ENCODE measurements around the gene NDC80.
"Not testable (repeated sequence)": the region's sequence is repeated elsewhere in the genome, so short reads cannot be mapped to it uniquely, and the experiment has no call there.

Gene NDC80

DNA sequence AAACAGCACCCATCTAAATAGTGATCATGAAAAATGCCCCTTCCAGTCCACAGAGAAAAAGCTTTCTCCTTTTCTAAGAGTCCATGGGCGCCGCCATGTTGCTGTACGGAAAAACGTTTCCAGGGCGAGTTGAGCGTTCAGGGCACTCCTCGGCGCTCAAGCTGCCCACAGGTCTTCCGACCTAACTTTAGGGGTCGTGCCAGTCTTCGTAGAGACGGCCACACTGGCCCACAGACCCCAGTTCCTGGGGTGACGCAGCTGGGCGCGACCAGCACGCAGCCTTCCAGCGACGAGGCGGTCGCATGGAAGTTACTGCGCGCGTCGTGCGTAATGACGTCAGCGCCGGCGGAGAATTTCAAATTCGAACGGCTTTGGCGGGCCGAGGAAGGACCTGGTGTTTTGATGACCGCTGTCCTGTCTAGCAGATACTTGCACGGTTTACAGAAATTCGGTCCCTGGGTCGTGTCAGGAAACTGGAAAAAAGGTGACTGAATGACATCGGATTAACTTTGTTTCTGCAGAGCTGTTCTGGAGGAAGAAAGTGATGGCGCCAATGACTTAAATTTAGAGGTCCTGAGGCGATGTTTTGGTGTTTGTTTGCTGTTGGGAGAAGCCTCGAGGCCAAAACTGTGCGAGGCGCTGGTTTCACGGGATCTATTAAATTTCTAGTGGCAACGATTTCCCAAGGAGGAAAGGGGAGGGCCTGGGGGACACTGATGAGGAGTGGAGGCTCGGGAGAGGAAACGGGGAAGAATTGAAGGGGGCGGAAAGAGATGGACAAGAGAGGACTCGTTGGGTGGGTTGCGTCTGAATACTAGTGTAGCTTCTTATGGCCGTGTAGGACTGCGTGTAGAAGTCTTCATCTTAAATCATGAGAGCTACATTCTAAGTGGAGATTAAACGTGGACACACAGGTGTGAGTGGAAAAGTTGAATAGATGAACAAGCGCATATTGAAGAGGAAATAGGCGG is at the start of gene NDC80, which contains the start of gene METTL4:
TSS of gene NDC80 (plus strand) at position 358 of the 971 bp plus-strand sequence. CDS start 1,429 bp downstream, outside the sequence.
TSS of gene METTL4 (minus strand) at position 306 of the 971 bp plus-strand sequence. CDS start 4,289 bp downstream, outside the sequence.
- DNase-seq, result peak; percentile 90

DNA sequence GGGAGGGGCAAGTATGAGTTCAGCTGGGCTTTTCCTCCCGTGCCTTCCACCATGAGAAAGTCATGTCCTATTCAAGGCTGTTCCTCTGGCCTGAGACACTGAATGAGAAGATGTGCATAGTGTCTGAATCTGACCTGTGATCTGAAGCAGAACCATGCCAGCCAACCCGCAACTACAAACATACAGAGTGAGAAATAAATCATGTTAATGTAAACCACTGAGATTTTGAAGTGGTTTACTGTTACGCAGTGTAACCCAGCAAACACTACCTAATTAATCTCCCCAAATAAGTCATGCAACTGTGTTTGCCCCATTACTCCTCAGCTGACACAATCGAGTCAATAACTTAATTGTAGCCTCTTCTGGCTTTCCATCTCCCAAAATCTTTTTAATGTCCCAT is 49.2 kb upstream of the NDC80 start:
- no peak for DNase-seq

DNA sequence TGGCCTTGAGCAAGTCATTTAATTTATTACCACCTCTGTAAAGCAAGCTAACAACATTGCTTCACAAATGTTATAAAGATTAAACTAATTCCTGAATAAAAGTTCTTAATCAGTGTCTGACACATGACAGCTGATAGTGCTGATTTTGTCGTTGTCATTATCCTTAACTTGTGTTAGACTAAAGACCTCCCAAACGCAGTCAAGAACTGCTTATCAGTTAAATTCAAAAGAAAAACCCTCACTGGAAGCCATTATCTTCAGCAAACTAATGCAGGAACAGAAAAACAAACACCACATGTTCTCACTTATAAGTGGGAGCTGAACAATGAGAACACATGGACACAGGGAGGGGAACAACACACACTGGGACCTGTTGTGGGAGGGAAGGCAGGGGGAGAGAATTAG is 46.6 kb upstream of the NDC80 start:
- DNase-seq, result not testable (repeated sequence)

DNA sequence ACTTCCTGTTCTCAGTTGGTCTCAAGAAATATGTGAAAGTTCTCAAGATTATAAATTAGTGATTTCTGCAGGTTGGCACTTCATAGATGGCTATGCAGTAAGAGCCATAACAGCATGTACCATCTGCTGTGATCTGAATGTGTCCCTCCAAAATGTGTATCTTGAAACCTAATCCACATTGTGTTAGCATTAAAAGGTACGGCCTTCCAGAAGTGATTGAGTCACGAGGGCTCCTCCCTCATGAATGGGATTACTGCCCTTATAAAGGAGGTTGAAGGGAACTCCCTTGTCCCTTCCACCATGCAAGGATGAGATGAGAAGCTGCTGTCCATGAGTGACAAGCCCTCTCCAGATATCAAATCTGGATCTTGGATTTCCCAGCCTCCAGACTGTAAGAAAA is 45.0 kb upstream of the NDC80 start:
- DNase-seq, result no peak

DNA sequence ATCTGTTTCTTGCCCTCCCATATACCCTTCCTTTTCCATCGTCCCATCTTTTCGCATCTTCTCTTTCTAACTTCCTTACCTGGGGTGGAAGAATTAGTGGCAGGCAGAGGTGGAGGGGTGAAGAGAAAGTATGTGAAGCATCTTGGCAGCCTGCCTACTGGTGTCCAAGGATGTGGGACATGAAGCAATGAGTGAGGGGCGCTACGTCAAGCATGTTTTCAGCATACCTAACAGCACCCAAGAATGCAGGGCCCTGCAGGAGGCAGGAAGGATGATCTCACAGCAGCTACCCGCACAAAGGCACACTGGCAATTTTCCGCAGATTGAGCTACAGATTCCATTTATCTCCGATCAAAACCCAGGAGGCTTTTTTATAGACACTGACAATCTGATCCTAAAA is 42.2 kb upstream of the NDC80 start:
- DNase-seq, result no peak

DNA sequence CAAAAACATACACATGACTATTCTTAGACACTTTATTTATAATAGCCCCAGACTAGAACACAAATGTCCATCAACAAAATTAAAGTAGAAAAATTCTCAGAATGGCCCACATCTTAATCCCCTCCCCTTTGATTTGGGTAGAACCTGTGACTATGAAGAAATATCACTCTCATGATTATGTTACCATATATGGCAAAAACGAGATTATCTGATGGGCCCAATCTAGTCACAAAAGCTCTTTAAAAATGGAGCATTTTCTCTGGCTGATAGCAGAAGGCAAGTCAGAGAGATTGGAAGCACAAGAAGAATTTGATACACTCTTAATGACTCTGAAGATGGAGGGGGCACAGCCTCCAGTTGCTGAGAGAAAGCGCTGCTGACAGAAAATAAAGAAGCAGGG is 39.6 kb upstream of the NDC80 start:
- no peak for DNase-seq

DNA sequence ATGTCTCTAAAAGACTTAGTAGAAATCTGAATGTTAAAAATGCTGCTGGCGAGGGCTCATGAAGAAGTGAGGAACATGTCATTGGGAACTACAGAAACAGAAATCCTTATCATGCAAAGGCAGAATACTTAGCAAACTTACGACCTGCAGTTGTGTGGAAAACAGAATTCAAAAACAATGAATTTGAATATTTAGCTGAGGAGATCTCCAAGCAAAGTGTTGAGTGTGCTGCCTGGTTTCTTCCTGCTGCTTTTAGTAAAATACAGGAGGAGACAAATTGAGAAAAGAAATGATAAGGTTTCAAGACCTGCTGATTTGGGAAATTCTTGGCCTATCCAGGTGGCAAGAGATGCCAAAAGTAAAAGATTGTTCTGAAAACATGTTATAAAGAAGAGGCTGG is 38.6 kb upstream of the NDC80 start:
- no peak for DNase-seq

DNA sequence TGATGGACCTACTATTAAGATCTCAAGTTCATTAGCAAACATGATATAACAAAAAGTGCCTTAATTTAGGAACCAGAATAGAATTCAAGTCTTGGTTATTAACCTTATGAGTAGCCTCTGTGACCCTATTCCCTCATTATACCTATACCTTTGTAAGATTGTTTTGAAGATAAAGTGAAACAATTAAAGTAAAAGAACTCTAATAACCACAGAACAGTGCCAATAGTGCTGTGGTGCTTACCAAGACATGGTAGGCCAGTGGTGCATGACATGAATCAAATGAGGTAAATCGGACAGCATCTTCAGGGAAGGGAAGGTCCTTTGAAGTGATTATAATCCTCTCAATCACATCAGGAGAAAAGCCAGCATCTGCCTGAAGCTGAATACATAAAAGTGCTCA is 36.5 kb upstream of the NDC80 start:
- no peak for DNase-seq

DNA sequence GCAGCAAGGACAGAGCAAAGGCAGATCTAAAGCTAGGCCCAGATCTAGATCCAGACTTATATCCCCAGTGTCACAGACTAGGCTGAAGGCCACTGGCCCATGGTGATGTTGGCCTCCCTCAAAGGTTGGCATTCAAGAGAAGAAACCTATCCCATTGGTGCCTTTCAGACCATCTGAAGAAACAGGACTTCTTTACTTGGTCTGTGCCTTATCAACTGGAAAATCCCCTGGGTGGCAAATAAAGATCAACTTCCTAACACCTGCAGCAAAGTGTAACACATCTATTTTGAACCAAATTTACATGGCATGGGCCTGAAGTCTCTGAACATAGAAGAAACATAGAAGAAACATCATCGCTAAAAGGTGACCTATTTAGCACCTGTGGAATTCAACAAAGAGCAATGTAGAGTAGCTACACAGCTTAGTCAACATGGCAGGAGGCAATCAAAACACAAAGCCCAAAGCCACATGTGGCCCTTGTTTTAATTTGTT is 35.9 kb upstream of the NDC80 start:
- no peak for DNase-seq

DNA sequence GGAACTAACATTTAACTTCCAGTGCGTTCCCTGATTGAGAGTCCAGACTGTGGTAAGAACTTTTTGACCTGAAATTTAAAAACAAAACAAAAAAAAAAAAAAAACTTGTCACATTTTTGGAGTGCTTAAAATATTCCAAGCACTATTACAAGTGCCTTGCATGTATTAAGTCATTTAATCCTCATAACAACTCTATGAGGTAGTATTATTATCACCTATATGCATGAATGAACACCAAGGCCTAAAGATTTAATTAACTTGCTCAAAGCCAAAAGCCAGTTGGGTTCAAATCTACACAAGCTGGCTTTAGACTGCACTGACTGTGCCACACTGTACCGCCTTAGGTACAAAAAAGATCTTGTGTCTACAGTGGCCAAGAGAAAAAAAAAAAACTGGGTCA is 35.3 kb upstream of the NDC80 start:
- no peak for DNase-seq

DNA sequence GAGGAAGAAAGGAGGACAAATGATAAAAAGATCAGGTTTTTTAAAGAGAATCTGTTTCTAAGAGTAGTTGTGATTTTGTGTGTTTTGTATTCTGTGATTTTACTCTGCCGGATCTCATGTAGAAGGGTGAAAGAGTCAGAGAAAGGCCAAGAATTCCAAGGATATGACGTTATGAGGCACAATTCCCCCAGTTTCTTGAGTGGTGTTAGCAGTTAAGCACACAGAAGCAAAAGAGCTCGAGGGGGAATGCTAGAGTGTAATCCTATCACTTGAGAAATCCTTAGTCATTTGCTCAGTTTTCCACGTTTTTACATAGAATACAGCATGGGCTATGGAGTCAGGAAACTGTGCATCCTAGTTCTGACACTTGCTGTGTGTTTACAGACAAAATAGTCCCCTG is 34.9 kb upstream of the NDC80 start:
- no peak for DNase-seq

DNA sequence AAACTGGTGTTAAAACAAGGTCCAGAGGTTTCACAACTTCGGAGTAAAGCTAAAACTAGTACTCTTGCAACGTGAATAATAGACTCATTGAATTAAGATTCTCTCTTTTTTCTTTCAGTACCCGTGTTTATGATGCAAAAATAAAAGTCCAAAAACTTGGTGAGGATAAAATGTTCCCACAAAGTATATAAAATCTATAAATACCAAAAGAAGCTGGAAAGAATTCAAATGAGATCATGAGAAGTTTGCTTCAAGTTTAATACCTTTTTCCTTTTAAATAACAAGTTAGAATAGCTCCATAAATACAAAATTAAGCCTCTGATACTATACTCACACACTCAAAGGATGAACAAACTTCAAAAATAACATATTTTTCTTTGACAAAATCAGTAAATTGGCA is 34.1 kb upstream of the NDC80 start:
- no peak for DNase-seq

DNA sequence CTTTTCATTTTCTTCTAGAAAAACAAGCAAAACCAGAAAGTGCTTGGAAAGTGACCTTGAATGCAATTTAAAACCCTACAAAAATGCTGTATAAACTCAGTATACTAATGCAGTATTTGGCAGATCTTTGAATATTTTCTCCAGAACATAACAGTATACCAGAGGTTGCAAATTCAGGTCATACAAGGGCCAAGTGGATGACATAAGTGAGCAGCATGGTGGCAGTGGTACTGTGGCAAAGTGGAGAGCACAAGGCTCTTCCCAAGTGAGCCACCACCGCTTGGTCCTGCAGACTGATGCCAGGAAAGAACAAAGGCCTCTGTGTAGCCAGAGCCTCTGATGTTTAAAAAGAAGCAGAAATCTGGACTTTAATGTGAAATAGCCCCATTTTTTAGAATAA is 33.1 kb upstream of the NDC80 start:
- DNase-seq, result no peak

DNA sequence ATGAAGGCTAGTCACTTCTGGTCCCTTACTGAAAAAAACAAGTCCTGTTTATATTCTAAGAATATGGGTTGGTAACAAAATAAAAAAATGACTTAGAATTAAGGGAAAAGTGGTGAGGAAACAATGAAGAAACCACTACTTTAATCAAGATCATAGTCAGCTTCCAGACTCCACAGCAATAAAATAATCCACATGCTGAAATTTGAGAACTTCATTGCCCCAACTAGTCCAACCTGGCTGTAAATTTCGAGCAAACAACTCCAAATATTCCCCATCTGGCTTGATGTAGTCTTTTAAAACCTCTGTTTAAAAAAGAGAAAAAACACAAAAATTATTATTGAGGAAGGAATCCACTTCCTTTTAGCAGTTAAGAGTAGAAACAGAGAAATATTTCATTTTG is 32.5 kb upstream of the NDC80 start:
- no peak for DNase-seq

DNA sequence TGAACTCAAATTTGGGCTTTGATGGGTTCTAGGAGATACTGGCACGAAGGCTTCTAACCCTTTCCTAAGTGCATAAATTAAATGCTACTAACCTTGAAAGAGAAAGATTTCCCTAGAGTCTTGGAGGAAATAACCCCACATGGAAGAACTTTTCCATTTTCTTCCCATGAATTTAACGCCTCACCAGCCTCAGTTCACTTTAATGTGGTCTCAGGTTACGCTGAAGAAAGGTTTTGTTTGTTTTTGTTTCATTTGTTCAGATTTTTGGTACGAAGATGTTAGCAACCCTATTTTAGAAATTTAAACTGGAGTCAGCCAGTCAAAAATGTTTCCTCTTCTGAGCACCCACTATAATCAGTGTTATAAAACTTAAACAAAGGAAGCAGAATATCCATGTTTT is 30.8 kb upstream of the NDC80 start:
- no peak for DNase-seq

DNA sequence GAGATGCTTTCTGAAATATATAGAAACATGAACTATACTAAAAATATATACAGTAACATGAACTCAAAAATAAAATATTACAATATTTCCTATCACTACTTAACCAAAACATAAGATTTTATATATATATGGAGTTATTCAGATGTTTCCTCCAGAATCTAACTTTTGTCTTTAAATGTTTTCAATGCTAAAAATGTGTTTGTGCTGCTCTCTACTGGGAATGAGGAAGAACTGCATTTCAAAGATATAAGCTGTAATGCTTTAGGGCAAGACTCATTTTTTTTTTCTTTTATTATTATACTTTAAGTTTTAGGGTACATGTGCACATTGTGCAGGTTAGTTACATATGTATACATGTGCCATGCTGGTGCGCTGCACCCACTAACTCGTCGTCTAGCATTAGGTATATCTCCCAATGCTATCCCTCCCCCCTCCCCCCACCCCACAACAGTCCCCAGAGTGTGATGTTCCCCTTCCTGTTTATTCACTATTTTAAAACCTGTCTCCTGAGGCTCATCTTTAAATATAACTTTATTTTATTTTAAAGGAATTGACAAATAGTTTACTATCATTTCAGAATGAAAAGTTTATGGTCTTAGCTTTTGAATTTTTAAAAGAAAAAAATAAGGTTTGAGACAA is 29.3 kb upstream of the NDC80 start:
- peak; percentile 31 for DNase-seq

DNA sequence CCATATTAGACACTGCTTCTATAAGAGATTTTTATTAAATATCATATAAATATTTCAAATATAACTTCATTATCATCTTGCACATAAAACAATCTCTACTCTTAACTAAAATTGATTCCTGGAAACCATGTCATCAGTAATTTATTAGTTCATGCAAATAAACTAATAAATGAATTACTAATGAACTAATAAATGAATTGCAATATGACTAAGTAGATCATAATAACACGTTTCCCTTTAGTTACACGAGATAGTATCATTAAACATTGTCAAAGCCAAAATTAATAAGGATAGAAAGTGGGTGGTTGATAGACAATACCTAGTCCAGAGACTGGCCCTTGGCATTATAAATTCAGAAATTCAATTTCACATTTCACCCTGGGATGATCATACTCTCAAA is 26.2 kb upstream of the NDC80 start:
- DNase-seq, result no peak

DNA sequence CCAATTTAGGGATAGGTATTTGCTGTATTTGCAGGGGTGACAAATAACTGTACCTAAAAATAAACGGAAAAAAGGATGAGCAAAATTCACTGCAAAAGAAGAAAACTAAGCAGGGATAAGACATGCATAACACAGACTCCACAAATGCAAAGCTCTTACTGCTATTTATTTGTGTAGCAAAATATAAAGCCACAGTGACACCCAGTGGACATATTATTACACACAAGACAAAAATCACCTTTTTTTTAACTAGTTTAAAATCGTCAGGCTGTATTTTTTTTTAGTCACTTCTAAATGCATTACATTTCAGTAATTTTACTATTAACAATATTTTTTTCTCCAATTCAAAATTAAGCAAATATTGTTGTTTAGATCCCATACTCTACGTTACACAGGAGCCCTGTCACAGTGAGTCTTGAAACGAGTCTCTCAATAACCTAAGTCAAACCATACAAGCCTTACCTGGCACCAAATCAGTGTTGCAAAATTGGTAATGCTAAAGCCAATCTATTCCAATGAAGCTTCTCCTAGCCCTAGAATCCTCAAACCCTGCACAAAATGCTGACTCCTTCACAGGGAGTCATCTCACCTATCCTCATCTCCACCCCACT is 23.8 kb upstream of the NDC80 start:
- peak; percentile 16 for DNase-seq

DNA sequence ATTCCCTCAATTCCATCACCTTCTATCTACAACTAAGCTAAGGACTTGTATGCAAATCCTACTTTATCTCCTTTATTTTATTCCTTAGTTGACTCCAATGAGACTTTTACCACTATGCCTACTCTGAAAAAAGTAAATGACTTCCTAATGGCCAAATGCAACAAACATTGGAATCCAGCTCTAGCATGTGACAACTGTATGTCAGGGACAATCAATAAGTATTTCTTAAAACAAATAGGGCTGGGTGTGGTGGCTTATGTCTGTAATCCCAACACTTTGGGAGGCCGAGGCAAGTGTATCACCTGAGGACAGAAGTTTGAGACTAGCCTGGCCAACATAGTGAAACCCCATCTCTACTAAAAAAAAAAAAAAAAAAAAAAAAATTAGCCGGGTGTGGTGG is 21.9 kb upstream of the NDC80 start:
- DNase-seq, result no peak

DNA sequence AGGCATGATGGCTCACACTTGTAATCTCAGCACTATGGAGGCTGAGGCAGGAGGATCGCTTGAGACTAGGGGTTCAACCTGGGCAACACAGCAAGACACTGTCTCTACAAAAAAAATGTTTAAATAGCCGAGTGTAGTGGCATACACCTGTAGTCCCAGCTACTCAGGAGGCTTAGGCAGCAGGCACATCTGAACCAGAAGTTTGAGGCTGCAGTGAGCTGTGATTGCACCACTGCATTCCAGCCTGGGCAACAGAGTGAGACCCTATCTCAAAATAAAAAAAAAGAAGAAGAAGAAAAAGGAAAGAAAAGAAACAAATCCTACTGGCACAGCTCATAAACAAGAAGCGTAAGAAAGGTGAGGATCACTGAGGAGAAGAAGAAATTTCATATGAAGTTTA is 19.9 kb upstream of the NDC80 start:
- DNase-seq, result no peak

DNA sequence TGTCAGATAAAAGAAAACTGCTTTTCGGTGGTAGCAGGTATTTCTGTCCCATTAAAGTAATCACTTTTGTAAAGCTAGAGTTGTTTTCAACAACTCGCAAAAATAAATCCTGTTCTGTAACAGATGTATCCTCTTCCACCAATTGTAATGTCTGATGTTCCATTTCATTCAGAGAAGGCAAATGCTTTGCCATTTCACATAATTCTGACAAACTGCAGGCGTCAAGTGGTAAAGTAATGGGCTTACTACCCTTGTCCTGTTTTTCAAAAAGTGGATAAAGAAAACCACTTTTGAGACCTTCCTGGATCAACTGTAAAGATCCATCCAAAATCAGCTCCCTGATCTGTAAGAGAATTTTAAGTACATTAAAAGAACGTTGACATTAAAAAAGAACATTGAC is 16.7 kb upstream of the NDC80 start:
- no peak for DNase-seq

DNA sequence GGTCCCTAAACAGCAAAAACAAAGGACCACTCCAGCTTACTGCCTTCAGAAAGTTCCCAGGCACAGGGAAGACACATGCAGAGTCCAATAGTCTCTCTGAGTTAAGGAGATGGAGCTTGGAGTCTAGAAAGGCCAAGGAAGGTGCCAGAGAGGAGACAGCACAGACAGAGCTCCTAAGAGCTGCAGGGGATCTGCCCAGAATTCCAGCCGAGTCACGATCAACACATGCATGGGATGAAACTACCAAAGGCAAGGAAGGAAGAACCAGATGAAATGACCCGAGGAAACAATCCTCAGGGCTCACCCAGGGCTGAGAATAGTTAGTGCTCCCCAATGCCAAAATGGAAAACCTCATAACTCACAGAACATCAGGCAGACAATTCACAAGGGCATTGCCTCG is 15.5 kb upstream of the NDC80 start:
- no peak for DNase-seq

DNA sequence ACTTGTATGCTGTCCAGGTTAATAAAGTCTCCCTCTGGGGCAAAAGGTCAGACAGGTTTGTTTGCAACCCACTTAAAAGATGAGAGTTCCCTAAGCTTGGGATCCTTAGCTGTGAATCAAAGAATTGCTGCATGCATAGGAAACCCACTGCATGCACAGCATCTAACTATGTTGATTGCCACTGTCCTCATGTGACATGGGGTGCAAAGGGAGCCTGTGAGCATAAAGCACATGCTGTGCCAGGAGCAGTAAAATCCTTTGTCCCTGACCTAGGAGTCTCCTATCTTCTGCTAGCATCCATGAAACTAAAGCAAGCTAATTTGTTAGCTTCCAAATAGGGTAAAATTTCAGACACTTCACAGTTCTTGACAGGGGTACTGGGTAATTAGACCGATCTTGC is 13.8 kb upstream of the NDC80 start:
- DNase-seq, result no peak

DNA sequence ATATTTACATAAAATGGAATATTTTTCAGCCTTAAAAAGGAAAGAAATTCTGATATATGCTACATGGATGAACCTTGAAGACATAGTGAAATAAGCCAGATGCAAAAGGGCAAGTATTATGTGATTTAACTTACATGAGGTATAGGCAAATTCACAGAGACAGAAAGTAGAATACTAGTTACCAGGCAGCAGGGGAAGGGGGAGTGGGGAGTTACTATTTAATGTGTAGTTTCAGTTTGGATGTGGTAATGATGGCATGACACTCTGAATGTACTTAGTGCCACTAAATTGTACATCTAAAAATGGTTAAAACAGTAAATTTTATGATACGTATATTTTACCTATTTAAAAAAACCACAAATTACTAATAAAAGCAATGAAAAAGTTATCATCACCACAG is 12.1 kb upstream of the NDC80 start:
- no peak for DNase-seq
